ENCODE results near the gene CLBA1.
"Not testable (repeated sequence)": the region's sequence is repeated elsewhere in the genome, so short reads cannot be mapped to it uniquely, and the experiment has no call there.

DNA sequence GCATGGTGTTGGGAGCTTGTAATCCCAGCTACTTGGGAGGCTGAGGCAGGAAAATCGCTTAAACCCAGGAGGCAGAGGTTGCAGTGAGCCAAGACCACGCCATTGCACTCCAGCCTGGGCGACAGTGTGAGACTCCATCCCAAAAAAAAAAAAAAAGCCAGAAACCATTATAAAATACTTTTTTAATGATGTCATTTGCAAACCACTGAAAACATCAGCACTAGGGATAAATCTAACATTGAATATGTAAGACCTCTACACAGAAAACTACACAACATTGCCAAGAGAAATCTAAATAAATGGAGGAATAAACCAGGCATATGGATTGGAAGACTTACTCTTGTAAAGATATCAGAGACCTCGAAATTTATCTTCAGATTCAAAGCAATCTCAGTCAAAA is 42.1 kb downstream of the CLBA1 start:
- TF ChIP-seq PHF8 (IDR thresholded peaks at IDR 0.05; ENCODE audit: borderline replicate concordance, low read depth); TP53 (CRISPR knock-in tag; IDR thresholded peaks at IDR 0.05): not testable (repeated sequence)
